22Rv1 (cell line): Measurements from ENCODE around the gene TMEM221.

ENCODE experiments used
- H3K27ac ChIP-seq: fragments of 450-650 bp; 2 replicates; pipeline ENCODE4 v1.5.1; 2017
- CTCF ChIP-seq: fragments of 450-650 bp; IDR thresholded peaks from 2 replicates; pipeline ENCODE4 v1.5.1; 2017; ENCODE audit warnings: mild to moderate bottlenecking
- ZFX ChIP-seq: fragments of 450-650 bp; IDR thresholded peaks from 2 replicates; pipeline ENCODE4 v1.6.1; 2017; ENCODE audit warnings: antibody characterized with exemption, borderline replicate concordance

Gene TMEM221

GRCh38 chr19:17460372-17461230 is 12.1 kb upstream of the TMEM221 start, which contains the start of gene NXNL1:
NXNL1 (minus strand) TSS chr19:17460926; CDS start chr19:17460869, 57 bp downstream.
- TF ChIP-seq ZFX (no peak), CTCF (no peak)
- no peak within 1 kb of the TSS for H3K27ac ChIP-seq

GRCh38 chr19:17458970-17459369 is 10.5 kb upstream of the TMEM221 start:
- no peak overlapping the region for H3K27ac ChIP-seq
- TF ChIP-seq ZFX: no peak
- no peak for TF ChIP-seq CTCF

- no peak overlapping the region for H3K27ac ChIP-seq
- TF ChIP-seq ZFX: no peak
- TF ChIP-seq CTCF: no peak
These were observed 9.1 kb upstream of the TMEM221 start for GRCh38 chr19:17457616-17458015.

GRCh38 chr19:17456127-17456526 is 7.7 kb upstream of the TMEM221 start:
- no peak overlapping the region for H3K27ac ChIP-seq
- no peak for TF ChIP-seq CTCF
- TF ChIP-seq ZFX: no peak

GRCh38 chr19:17455308-17456123 is 7.0 kb upstream of the TMEM221 start:
- TF ChIP-seq CTCF: no peak
- no peak for TF ChIP-seq ZFX

GRCh38 chr19:17454576-17455071 is 6.2 kb upstream of the TMEM221 start:
- TF ChIP-seq ZFX: no peak
- TF ChIP-seq CTCF: no peak

More at GRCh38 chr19:17455308-17456123, 7.0 kb upstream of the TMEM221 start:
- H3K27ac ChIP-seq: no peak overlapping the region

GRCh38 chr19:17451820-17452219 is 3.4 kb upstream of the TMEM221 start:
- TF ChIP-seq CTCF (no peak), ZFX (no peak)
- H3K27ac ChIP-seq: no peak overlapping the region

More at GRCh38 chr19:17454576-17455071, 6.2 kb upstream of the TMEM221 start:
- H3K27ac ChIP-seq: no peak overlapping the region
